ENCODE measurements around the gene REV3L.

DNA sequence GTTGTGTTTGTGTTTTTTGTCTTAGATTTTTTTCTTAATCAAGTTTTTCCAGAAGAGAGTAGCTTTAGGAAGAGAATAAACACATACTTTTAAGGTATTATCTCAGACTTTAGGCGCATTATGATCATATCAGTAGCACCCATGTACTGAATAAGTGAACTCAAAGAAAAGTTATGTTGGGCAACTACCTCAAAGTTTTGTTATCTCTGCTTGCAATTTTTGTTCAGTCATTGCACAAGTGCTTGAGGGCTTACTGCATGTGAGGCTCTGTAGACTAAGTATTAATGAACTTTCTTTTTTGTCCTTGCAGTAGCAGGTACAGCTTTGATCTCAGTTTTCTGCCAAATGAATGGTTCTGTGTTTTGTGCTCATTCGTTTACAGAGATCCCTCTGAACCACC lies 206.7 kb downstream of the REV3L start:
- TF ChIP-seq, protein P1, sequence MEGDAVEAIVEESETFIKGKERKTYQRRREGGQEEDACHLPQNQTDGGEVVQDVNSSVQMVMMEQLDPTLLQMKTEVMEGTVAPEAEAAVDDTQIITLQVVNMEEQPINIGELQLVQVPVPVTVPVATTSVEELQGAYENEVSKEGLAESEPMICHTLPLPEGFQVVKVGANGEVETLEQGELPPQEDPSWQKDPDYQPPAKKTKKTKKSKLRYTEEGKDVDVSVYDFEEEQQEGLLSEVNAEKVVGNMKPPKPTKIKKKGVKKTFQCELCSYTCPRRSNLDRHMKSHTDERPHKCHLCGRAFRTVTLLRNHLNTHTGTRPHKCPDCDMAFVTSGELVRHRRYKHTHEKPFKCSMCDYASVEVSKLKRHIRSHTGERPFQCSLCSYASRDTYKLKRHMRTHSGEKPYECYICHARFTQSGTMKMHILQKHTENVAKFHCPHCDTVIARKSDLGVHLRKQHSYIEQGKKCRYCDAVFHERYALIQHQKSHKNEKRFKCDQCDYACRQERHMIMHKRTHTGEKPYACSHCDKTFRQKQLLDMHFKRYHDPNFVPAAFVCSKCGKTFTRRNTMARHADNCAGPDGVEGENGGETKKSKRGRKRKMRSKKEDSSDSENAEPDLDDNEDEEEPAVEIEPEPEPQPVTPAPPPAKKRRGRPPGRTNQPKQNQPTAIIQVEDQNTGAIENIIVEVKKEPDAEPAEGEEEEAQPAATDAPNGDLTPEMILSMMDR (IDR thresholded peaks at IDR 0.05; ENCODE audit: insufficient read depth, low read depth, low read length) = no peak
- TF ChIP-seq EZH2 (IDR thresholded peaks at IDR 0.05; ENCODE audit: insufficient read depth, low read length) = no peak
